Measurements from ENCODE around the gene DUSP19.

DNA sequence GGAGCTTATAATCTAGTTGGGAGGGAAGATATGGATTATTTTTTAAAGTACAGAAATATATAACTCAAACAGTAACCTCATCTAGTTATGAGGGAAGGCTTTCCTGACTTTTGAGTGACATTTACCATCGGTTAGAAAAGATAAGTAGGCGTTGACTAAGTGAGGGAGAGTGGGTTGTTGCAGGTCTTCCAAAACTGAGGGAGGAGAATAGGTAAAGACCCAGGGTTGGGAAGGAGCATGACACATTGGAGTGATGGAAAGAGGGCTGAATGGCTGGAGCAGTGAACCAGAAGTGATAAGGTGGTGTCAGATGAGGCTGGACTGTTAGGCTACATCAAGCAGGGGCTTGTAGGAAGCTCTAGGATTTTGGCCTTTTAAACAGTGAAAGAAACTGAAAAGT is 35.1 kb downstream of the DUSP19 start:
- TF ChIP-seq CTCF (IDR thresholded peaks at IDR 0.05) = no peak
- TF ChIP-seq POLR2AphosphoS5 (IDR thresholded peaks at IDR 0.05) = no peak
- no peak for TF ChIP-seq POLR2A (IDR thresholded peaks at IDR 0.05)
- TF ChIP-seq EP300 (IDR thresholded peaks at IDR 0.05) = no peak

All from gastroesophageal sphincter (tissue), 3 donors.